Hematopoietic multipotent progenitor cell treated with erythropoietin and hydrocortisone succinate and interleukin-3 and kit ligand, for 15 days (in vitro differentiated cells): ENCODE results near the gene KRT5.

ENCODE experiments used
- DNase-seq: peaks from one replicate; pipeline ENCODE4 v3.0.0-alpha.2; 2015; ENCODE audit warnings: low spot score

Gene KRT5

GRCh38 chr12:52537101-52537500, 16.9 kb upstream of the KRT5 start:
- no peak for DNase-seq

DNA sequence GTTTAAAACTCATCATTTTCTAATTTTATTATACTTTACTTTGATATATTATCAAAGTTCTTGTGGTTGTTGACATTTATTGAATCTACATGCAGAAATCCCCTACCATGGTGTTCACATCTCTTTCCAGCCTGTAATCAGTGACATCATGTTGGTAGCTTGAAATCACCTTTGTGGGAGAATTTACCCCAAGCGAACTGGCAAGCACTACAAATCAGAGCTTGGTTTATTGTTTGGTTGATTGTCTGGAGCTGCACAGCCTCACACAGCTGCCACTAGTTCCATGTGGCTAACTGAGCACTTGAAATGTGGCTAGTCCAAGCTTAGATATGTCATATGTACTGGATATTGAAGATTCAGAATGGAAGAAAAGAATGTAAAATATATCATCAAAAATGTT, 15.4 kb upstream of the KRT5 start:
- DNase-seq: no peak

- DNase-seq: no peak
Measured at GRCh38 chr12:52534482-52534881, 14.3 kb upstream of the KRT5 start.

- no peak for DNase-seq
Measured at GRCh38 chr12:52533686-52534470, 13.7 kb upstream of the KRT5 start.

DNA sequence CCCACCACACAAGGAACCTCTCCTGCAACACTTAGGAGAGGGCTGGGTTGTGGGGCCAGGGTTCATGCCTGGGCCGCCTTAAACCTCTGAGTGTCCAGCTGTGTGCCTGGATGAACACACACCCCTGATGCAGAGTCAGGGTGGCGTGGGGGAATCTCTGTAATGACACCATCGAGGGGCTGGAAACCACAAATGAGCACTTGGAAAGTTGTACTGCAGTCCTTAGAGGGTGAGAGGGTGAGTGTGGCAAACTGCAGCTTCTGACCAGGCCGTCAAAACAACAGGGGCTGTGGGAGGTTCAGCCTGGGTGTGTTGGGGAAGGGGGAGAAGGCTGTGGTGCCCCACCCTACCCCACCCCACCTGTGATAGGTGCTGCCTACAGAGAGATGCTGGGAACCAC, 12.4 kb upstream of the KRT5 start:
- DNase-seq: no peak

DNA sequence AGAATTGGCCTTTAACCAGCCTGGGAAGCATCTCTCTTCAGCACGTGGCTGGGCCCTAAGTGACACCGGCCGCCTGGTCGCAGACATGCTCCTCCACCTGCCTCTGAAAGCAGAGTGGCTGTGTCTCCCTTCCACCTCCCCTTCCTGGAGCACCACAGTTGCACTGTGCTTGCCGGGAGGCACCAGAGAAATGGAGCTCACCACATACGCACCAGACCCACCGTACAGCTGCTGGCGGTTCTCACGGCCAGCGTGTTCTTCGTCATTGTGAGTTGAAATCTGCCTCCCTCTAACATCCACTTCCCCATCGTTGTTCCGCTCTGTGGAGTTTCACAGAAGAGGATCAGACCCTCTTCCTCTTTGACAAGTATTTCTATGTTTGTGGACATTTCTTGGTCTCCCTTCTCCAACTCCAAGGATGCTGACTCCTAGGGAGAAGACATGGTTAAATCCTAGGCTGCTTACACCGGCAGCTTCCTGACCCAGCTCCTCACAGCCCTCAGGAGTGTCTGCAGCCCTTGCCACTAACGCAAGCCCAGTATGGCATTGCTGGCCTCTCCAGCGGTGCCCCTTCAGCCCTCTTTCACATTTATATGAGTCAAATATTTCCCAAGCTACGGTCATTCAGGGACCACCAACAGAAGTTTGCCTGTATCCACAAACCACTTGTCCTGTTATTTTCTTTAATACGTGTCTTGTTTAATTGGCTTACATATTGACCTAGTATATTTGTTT, 11.5 kb upstream of the KRT5 start:
- no peak for DNase-seq

DNA sequence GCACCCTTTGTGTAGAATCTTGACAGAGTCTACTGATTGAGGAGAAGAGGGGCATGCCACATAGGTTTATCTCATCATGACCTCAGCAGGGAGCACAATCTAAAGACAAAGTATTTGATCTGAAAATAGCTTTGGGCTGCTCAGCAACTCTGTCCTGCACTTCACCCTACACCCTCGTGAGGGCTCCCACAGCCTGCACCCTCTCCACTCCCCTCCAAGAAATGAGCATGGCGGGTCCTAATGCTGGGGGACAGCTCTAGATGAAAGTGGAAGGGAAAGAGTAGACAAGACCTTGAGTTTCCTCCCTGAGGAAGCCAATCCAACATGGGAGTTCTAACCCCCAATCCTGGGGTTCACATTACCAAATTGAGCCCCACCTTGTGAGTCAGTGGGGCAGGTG, 10.7 kb upstream of the KRT5 start:
- DNase-seq: no peak

DNA sequence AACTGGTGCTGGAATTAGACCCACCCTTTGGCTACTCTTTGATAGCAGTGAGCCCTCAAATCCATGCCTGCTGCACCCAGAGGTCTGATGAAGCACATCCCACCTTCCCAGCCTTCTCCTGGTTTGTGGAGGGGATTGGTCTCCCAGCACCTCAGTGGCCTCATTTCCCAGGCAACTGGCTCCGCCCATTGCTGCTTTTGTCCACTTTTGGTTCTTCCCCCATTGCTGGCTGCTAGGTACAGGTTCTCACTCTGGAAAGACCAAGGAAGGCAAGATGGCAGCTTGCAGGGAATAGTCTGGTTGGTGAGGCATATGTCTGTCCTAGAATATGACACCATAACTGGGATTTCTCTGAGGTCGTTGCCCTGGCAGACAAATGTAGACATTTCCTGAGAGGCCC, 10.2 kb upstream of the KRT5 start:
- no peak for DNase-seq

DNA sequence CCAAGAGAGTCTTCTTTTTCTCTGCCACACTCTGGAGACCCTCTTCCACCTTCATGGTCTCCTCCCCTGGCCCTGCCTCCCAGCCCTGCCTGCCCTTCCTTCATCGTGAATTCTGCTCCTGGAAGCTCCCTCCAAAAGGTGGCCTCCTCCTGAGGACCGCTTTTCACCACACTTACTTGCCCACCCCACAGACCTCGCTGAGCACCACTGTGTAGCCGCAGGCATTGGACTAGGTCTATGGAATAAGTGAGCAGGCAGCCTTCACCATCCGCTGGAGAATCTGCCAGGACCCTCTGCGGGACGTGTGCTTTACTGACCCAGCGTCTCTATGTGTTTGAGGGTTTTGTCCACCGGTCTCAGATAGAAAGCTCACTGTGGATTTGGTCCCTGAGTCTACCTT, 9.7 kb upstream of the KRT5 start:
- no peak for DNase-seq

DNA sequence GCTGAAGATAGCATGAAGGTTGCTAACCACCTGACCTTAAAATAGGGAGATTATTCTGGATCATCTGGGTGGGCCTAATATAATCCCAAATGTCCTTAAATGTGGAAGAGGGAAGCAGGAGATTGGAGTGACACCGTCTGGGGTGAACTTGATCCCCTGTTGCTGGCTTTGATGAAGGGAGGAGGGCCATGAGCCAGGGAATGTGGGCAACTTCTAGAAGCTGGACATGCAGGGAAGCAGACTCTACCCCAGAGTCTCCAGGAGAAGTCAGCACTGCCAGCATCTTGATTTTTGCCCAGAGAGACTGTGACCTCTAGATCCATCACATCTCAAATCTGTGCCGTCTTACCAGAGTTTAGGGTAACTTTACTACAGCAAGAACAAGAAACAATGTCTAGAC, 9.2 kb upstream of the KRT5 start:
- DNase-seq: no peak

GRCh38 chr12:52528641-52529143, 8.5 kb upstream of the KRT5 start:
- DNase-seq: no peak

- no peak for DNase-seq
Measured at GRCh38 chr12:52527121-52527800, 7.1 kb upstream of the KRT5 start.

GRCh38 chr12:52526511-52526951, 6.3 kb upstream of the KRT5 start:
- no peak for DNase-seq

DNA sequence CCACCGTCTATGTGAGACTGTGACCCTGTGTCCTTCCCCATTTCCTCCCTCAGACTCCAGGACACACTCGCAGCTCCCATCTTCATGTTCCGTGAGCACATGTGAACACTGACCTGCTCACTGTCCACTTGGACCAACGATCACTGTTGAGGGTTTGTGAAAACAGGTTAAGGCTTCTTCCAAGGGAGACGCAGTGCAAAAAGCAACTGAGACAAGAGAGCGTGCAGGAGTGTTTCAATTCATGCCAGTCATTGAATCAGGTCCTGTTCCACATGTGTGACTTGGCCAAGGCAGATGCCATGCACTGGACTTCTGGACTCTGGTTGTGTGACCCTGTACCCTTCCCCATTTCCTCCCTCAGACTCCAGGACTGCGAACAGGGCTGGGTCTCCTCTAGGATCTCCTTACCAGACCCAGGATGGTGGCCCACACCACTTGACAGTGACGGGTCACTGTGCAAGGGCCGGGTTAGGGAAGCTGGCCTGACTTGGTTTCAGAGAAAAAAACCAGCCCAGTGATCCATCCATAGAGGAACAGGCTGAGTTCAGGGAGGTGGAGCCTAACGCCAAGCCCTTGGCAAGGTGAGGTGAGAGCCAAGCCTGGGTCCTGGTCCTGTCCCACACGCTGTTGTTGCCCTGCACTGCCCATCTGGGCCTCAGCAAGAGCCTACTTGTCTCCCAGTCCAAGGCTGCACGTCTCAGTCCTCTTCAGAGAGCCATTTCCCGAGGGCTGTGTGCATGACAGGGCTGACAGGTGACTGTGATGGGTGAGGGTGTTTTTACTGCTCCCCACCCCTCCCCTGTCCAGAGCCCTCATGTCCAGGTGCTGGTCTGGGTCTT, 5.7 kb upstream of the KRT5 start:
- no peak for DNase-seq

DNA sequence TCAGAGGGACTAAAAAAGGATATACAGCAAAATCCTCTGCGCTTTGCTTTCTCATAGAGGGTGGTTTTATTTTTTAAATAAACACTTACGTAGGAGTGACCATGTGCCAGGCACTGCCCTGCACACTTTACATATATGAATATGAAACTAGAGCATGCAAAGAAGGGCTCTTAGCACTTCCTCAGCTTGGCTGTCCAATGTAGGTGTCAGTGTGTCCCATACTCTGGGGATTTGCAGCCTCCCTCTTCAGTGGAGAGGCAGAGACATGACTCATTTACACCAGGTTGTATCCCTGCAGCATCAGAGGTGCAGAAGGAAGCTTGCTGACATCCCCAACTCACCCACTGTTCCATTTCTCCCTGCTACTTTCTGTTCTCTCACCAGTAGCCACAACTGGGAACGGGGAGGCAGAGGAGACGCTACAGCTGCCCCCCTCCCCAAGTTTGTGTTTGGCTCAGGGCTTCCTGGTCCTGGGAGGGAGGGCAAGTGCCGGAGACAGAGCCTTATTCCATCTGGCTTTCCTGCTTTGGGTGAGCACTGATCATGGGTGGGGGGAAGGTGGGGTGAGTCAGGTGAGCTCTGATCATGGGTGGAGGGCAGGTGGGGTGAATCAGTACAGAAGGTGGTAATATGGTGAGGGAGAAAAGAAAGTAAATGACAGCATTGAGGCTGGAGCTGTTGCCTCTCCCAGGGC, 4.9 kb upstream of the KRT5 start:
- DNase-seq: no peak

GRCh38 chr12:52524241-52524897, 4.2 kb upstream of the KRT5 start:
- DNase-seq: no peak

GRCh38 chr12:52523824-52524223, 3.6 kb upstream of the KRT5 start:
- no peak for DNase-seq

GRCh38 chr12:52522346-52523011, 2.3 kb upstream of the KRT5 start:
- no peak for DNase-seq

- no peak for DNase-seq
Measured at GRCh38 chr12:52521568-52522266, 1.5 kb upstream of the KRT5 start.

- DNase-seq: no peak
Measured at GRCh38 chr12:52521175-52521567, 977 bp upstream of the KRT5 start.
